Heart right ventricle (tissue), 16 donors: ENCODE data around the gene ADGRL1. TPM values are rescaled to one million over a fixed set of nuclear protein-coding genes. Genes with fewer than 3 reads are reported as not detected.

Source experiments
- ATAC-seq, 8 donors: fragments of 200-7000 bp; cut with Tn5 transposase; one replicate each; pipeline ENCODE4 v1.9.1; 2020; ENCODE audit warnings: mild to moderate bottlenecking in 8 of 8, moderate library complexity in 8 of 8, moderate number of reproducible peaks in 1 of 8
- DNase-seq, 2 donors: peaks; one replicate each; pipeline ENCODE4 v3.0.0-alpha.2; 2020
- H3K27ac ChIP-seq, 10 donors: fragments of 200-600 bp; sonication (generic) in 2 of 10; one replicate each; pipeline versions ENCODE4 v1.5.0 to v1.8.0; 2020 to 2022; ENCODE audit warnings: mild to moderate bottlenecking in 3 of 10
- H3K27me3 ChIP-seq, 7 donors: fragments of 200-600 bp; one replicate each; pipeline ENCODE4 v1.8.0; 2021 to 2022; ENCODE audit warnings: mild to moderate bottlenecking in 2 of 7
- H3K36me3 ChIP-seq, 9 donors: fragments of 200-600 bp; sonication (generic) in 1 of 9; one replicate each; pipeline versions ENCODE4 v1.5.0 to v1.8.0; 2020 to 2022; ENCODE audit warnings: mild to moderate bottlenecking in 2 of 9
- H3K4me1 ChIP-seq, 9 donors: fragments of 200-600 bp; sonication (generic) in 1 of 9; one replicate each; pipeline versions ENCODE4 v1.5.0 to v1.8.0; 2020 to 2022; ENCODE audit warnings: mild to moderate bottlenecking in 4 of 9
- H3K4me3 ChIP-seq, 10 donors: fragments of 200-600 bp; sonication (generic) in 2 of 10; one replicate each; pipeline versions ENCODE4 v1.5.0 to v1.8.0; 2020 to 2022; ENCODE audit warnings: mild to moderate bottlenecking in 7 of 10, moderate library complexity in 2 of 10
- H3K9me3 ChIP-seq, 11 donors: fragments of 200-600 bp in 10 of 11; sonication (generic) in 2 of 11; one replicate each; pipeline versions ENCODE4 v1.5.0 to v1.8.0; 2013 to 2022; ENCODE audit warnings: mild to moderate bottlenecking in 2 of 11, control low read depth in 1 of 11, moderate library complexity in 1 of 11
- WGBS, 2 donors: extraction: QIAGEN DNeasy Blood & Tissue Kit; methylation state at CpG; one replicate each; pipeline ENCODE4 v1.1.7; 2013; ENCODE audit warnings: inconsistent platforms in 1 of 2; 5-methylcytosine and 5-hydroxymethylcytosine counted together
- intact Hi-C, 10 donors: fragments of 100-400 bp; cut with DNase I; formaldehyde crosslinking; loops; one replicate each; pipeline versions ENCODE4 v1.11.1 to v1.14.2; 2022
- polyA plus RNA-seq, 2 donors: library from polyadenylated mRNA; stranded (reverse); fragments of 200-250 nt; gene quantifications; one replicate each; pipeline ENCODE4 v1.2.3, GENCODE V29; 2013
- total RNA-seq, 10 donors: library from RNA; stranded (reverse); fragmentation: NEBNext Ultra II Directional in 3 of 10; extraction: Animal tissue kit (Norgen Biotek cat#: 25700) in 3 of 10; gene quantifications; one replicate each; pipeline versions ENCODE4 v1.2.1 to v1.2.4, GENCODE V29; 2021 to 2023
- TF ChIP-seq, protein P1 (sequence below), 9 donors: fragments of 200-600 bp; sonication (generic) in 2 of 9; IDR thresholded peaks; one replicate each; pipeline versions ENCODE4 v1.5.0 to v1.8.0; 2021 to 2022; ENCODE audit warnings: antibody characterized with exemption in 9 of 9, mild to moderate bottlenecking in 5 of 9, moderate library complexity in 1 of 9
- donor health status: Arrhythmogenic right ventricular cardiomyopathy.
- donor health status: ischemic (EF 13 %, LVEDD 7.1; RV severe dilation, severe dysfunction).
- donor health status: healthy with polysubstance abuse.
- donor health status: DM: no; HTN: yes; CAD: no.
- donor health status: DM: no; HTN: no; CAD: no.
- donor health status: ischemic (EF 25% LVEDD 6.9; RV normal size, moderate dysfunction).
- donor health status: ischemic (EF 25% LVEDD 5.7; RV mildly dilated, moderate dysfunction).
- donor health status: healthy.
- donor health status: DM: yes; HTN: yes; CAD: no.
- donor health status: Ischemic cardiomyopathy.
- donor health status: ischemic (EF 35%, LVEDD 5.7; RV mildly dilated, moderate dysfunction).
- donor health status: nonischemic (EF 11% LVEDD 7.7; RV severe dilation, severe dysfunction).
- donor health status: DM: yes; HTN: yes; CAD: no.
- donor health status: PGD.
- donor health status: ischemic (EF 29% LVEDD 5.4; RV normal size, mild dysfunction).
- donor health status: nonischemic (EF 23%, LVEDD 6.1; RV moderate dilation, normal function).

The ADGRL1 gene
- total and polyA plus RNA-seq, 12 donors = 5.1 to 31.9 (median 12.8) TPM

GRCh38 chr19:14106840-14107239, 99.1 kb downstream of the ADGRL1 start:
- Histone ChIP-seq H3K4me1 (peaks cover 0 to 61% (median 43%) of the 10 kb centered on the region in 9 donors), H3K27ac (peak overlapping the region; percentile 69 to 97 (median 90)), H3K9me3 (no peaks in the 10 kb centered on the region), H3K4me3 (no peak overlapping the region), H3K36me3 (peaks cover 0 to 69% (median 39%) of the 10 kb centered on the region in 9 donors), H3K27me3 (no peaks in the 10 kb centered on the region)
- WGBS, 2 donors = 58 to 71% methylated on average over 16 of the region's 16 CpGs
- TF ChIP-seq, protein P1, sequence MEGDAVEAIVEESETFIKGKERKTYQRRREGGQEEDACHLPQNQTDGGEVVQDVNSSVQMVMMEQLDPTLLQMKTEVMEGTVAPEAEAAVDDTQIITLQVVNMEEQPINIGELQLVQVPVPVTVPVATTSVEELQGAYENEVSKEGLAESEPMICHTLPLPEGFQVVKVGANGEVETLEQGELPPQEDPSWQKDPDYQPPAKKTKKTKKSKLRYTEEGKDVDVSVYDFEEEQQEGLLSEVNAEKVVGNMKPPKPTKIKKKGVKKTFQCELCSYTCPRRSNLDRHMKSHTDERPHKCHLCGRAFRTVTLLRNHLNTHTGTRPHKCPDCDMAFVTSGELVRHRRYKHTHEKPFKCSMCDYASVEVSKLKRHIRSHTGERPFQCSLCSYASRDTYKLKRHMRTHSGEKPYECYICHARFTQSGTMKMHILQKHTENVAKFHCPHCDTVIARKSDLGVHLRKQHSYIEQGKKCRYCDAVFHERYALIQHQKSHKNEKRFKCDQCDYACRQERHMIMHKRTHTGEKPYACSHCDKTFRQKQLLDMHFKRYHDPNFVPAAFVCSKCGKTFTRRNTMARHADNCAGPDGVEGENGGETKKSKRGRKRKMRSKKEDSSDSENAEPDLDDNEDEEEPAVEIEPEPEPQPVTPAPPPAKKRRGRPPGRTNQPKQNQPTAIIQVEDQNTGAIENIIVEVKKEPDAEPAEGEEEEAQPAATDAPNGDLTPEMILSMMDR (IDR thresholded peaks at IDR 0.05) = peak in 5 of 9 donors; percentile 22 to 41 (median 26)
- DNase-seq (peak in 1 of 2 donors; percentile 53), ATAC-seq (peak; percentile 54 to 79 (median 68))
- intact Hi-C loops = loop anchor here in 1 of 10 donors (1.0 kb wide), 1 partner anchor 20 kb away; no protein-coding TSS in a partner anchor

- no peaks in the 10 kb centered on the region for H3K27me3 ChIP-seq
- H3K27ac ChIP-seq = peak overlapping the region in 5 of 10 donors; percentile 80 to 97 (median 91)
- DNase-seq (no peak), ATAC-seq (no peak)
- intact Hi-C loops = loop anchor here in 1 of 10 donors (1.0 kb wide), 1 partner anchor 18 kb away; no protein-coding TSS in a partner anchor
- peaks cover 0 to 81% (median 50%) of the 10 kb centered on the region in 9 donors for H3K36me3 ChIP-seq
- H3K4me1 ChIP-seq = peaks cover 0 to 53% (median 34%) of the 10 kb centered on the region in 9 donors
- TF ChIP-seq, protein P1 (IDR thresholded peaks at IDR 0.05) = no peak
- no peaks in the 10 kb centered on the region for H3K9me3 ChIP-seq
- H3K4me3 ChIP-seq = no peak overlapping the region
- 83 to 86% methylated on average over 8 of the region's 8 CpGs for WGBS, 2 donors
Observed at GRCh38 chr19:14105680-14106079, 100.3 kb downstream of the ADGRL1 start.

DNA sequence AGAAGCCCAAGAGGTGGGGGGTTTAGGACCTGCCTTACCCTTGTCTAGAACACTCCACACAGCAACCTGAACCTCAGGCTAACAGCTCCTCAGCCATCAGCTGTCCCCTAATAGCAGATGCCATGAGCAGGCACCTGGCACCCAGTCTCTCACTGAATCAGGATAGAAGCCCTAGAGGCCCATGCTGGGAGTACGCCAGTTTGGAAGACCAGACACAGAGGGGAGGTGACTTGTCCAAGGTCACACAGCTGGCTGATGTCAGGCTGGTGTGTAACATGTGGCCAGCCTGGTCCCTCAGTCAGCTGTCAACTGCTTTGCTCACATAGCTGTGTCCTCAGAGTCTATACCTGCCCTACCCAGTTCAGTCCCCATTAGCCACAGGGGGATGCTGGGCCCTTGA, 102.7 kb downstream of the ADGRL1 start:
- Histone ChIP-seq H3K4me1 (peaks cover 0 to 38% (median 31%) of the 10 kb centered on the region in 9 donors), H3K27ac (peak overlapping the region in 8 of 10 donors; percentile 12 to 68 (median 50)), H3K9me3 (no peaks in the 10 kb centered on the region), H3K4me3 (no peak overlapping the region), H3K36me3 (peaks cover 0 to 98% (median 65%) of the 10 kb centered on the region in 9 donors), H3K27me3 (no peaks in the 10 kb centered on the region)
- DNase-seq (no peak), ATAC-seq (peak in 2 of 8 donors; percentile 1 to 3)
- intact Hi-C loops = no loop called here
- TF ChIP-seq, protein P1 (IDR thresholded peaks at IDR 0.05) = no peak
- 57 to 75% methylated on average over 1 of the region's 1 CpG for WGBS, 2 donors

- Histone ChIP-seq H3K4me3 (no peak overlapping the region), H3K4me1 (peaks cover 0 to 35% (median 26%) of the 10 kb centered on the region in 9 donors), H3K36me3 (peaks cover 0 to 99% (median 70%) of the 10 kb centered on the region in 9 donors), H3K27ac (peak overlapping the region in 9 of 10 donors; percentile 18 to 68 (median 52)), H3K27me3 (no peaks in the 10 kb centered on the region), H3K9me3 (no peaks in the 10 kb centered on the region)
- WGBS, 2 donors = 85 to 86% methylated on average over 10 of the region's 10 CpGs
- ATAC-seq (no peak), DNase-seq (no peak)
- intact Hi-C loops = no loop called here
- TF ChIP-seq, protein P1 (IDR thresholded peaks at IDR 0.05) = no peak
Observed at GRCh38 chr19:14102756-14103155, 103.2 kb downstream of the ADGRL1 start.
